GM12878 (cell line): Measurements from ENCODE around the gene DERA. TPM values are rescaled to one million over a fixed set of nuclear protein-coding genes. Genes with fewer than 3 reads are reported as not detected.
A peak's percentile ranks its signal among the peaks of the same experiment; 100 is the strongest.

Source experiments
- ATAC-seq: fragments of 200-7000 bp; cut with Tn5 transposase; 3 replicates; pipeline ENCODE4 v1.9.1; 2020; ENCODE audit warnings: mild to moderate bottlenecking, moderate library complexity
- BruUV-seq: library from RNA; stranded (reverse); fragments of 400-500 nt; replicated peaks from 2 replicates; lab custom pipeline; 2021; lab: Mats Ljungman, UMichigan
- CTCF ChIA-PET: fragments of 300-600 bp; sonication (Branson Sonifier 250); formaldehyde crosslinking; extraction: SDS; loops from one replicate; lab custom pipeline; 2021; ENCODE audit warnings: inconsistent platforms; lab: Yijun Ruan, JAX
- POLR2A ChIA-PET: fragments of 350-600 bp; formaldehyde crosslinking; extraction: SDS; loops from one replicate; lab custom pipeline; 2021; ENCODE audit warnings: inconsistent platforms; lab: Charles Lee
- RAD21 ChIA-PET: fragments of 300-600 bp; sonication (Branson Sonifier 250); formaldehyde crosslinking; loops from one replicate; lab custom pipeline; 2023; ENCODE audit warnings: antibody characterized with exemption; ENCODE audit not compliant: unreplicated experiment; lab: Charles Lee
- SMC1A ChIA-PET: fragments of 300-600 bp; sonication (Branson Sonifier 250); formaldehyde crosslinking; loops from one replicate; lab custom pipeline; 2023; ENCODE audit not compliant: unreplicated experiment, uncharacterized antibody; lab: Charles Lee
- DNase-seq: peaks from one replicate; pipeline ENCODE4 v3.0.0-alpha.2; 2011; ENCODE audit warnings: low read depth, low spot score
- FAIRE-seq: peaks from 3 replicates; lab custom pipeline; 2011; peaks lifted over from hg19 to GRCh38; lab: Jason Lieb, UNC
- H2AFZ ChIP-seq: 2 replicates; pipeline ENCODE4 v1.6.0; 2011; ENCODE audit warnings: low read depth, low read length, control low read depth; ENCODE audit not compliant: control insufficient read depth
- H3K27ac ChIP-seq: 2 replicates; pipeline ENCODE4 v1.5.1; 2011; ENCODE audit warnings: control low read depth; ENCODE audit not compliant: control insufficient read depth, insufficient read depth
- H3K27me3 ChIP-seq, 2 experiments: replicated peaks in 1 of 2; 2 replicates each; pipeline versions ENCODE4 v1.6.0 to v1.6.1; 2011; ENCODE audit warnings: low read length in 1 of 2; ENCODE audit not compliant: control insufficient read depth in 2 of 2, insufficient read depth in 2 of 2
- H3K36me3 ChIP-seq, 2 experiments: 2 replicates each; pipeline ENCODE4 v1.5.1; 2011; ENCODE audit warnings: low read length in 1 of 2; ENCODE audit not compliant: control insufficient read depth in 2 of 2, insufficient read depth in 2 of 2
- H3K4me1 ChIP-seq: 2 replicates; pipeline ENCODE4 v1.6.1; 2011; ENCODE audit warnings: mild to moderate bottlenecking, low read length, moderate library complexity, mixed read lengths; ENCODE audit not compliant: control insufficient read depth, insufficient read depth
- H3K4me2 ChIP-seq: 2 replicates; pipeline ENCODE4 v1.6.0; 2011; ENCODE audit warnings: control low read depth; ENCODE audit not compliant: control insufficient read depth, insufficient read depth
- H3K4me3 ChIP-seq: fragments of 200-600 bp; sonication (generic); 2 replicates; pipeline ENCODE4 v1.5.1; 2016
- H3K79me2 ChIP-seq: 2 replicates; pipeline ENCODE4 v1.6.0; 2011; ENCODE audit warnings: low read length; ENCODE audit not compliant: control insufficient read depth, insufficient read depth
- H3K9ac ChIP-seq: 2 replicates; pipeline ENCODE4 v1.8.0; 2011; ENCODE audit warnings: low read length, control low read depth, mixed read lengths; ENCODE audit not compliant: control insufficient read depth, insufficient read depth
- H3K9me3 ChIP-seq: replicated peaks from 3 replicates; pipeline ENCODE4 v1.5.1; 2011; ENCODE audit warnings: mild to moderate bottlenecking, low read length; ENCODE audit not compliant: control insufficient read depth, insufficient read depth
- H4K20me1 ChIP-seq: 2 replicates; pipeline ENCODE4 v1.6.0; 2011; ENCODE audit not compliant: control insufficient read depth, insufficient read depth
- DPF2 ChIP-seq: fragments of 450-650 bp; IDR thresholded peaks from 2 replicates; pipeline ENCODE4 v1.6.1; 2017; ENCODE audit warnings: mild to moderate bottlenecking
- EED ChIP-seq: sonication (generic); IDR thresholded peaks from 2 replicates; pipeline ENCODE4 v1.6.1; 2016; ENCODE audit warnings: antibody characterized with exemption, low read depth
- HSF1 ChIP-seq: fragments of 150-350 bp; IDR thresholded peaks from 2 replicates; pipeline ENCODE4 v1.6.1; 2014; ENCODE audit warnings: mild to moderate bottlenecking, low read depth, low read length
- LARP7 ChIP-seq: fragments of 450-650 bp; IDR thresholded peaks from 2 replicates; pipeline ENCODE4 v1.6.1; 2017; ENCODE audit warnings: mild to moderate bottlenecking
- MLLT1 ChIP-seq: fragments of 450-650 bp; IDR thresholded peaks from 2 replicates; pipeline ENCODE4 v1.6.1; 2016; ENCODE audit warnings: mild to moderate bottlenecking
- NR2F1 ChIP-seq: fragments of 450-650 bp; conservative IDR thresholded peaks from 2 replicates; pipeline ENCODE4 v1.6.1; 2017; ENCODE audit warnings: mild to moderate bottlenecking
- PBX3 ChIP-seq: IDR thresholded peaks from 2 replicates; pipeline ENCODE4 v1.6.1; 2011; ENCODE audit warnings: mild to moderate bottlenecking, low read depth, low read length, moderate library complexity; ENCODE audit not compliant: insufficient replicate concordance
- RBBP5 ChIP-seq: fragments of 200-600 bp; sonication (generic); conservative IDR thresholded peaks from 2 replicates; pipeline ENCODE4 v1.6.1; 2016
- SIX5 ChIP-seq: IDR thresholded peaks from 2 replicates; pipeline ENCODE4 v1.6.1; 2011; ENCODE audit warnings: mild to moderate bottlenecking, low read depth, low read length, moderate library complexity; ENCODE audit not compliant: severe bottlenecking
- TARDBP ChIP-seq: IDR thresholded peaks from 2 replicates; pipeline ENCODE4 v1.6.1; 2016; ENCODE audit warnings: borderline replicate concordance
- WRNIP1 ChIP-seq: IDR thresholded peaks from 2 replicates; pipeline ENCODE4 v1.6.1; 2011; ENCODE audit warnings: low read depth, low read length, improper control_type of control experiment, borderline replicate concordance
- ZNF217 ChIP-seq: fragments of 450-650 bp; IDR thresholded peaks from 2 replicates; pipeline ENCODE4 v1.6.1; 2017; ENCODE audit warnings: antibody characterized with exemption, mild to moderate bottlenecking
- ZNF24 ChIP-seq: fragments of 450-650 bp; IDR thresholded peaks from 2 replicates; pipeline ENCODE4 v1.6.1; 2017; ENCODE audit warnings: antibody characterized with exemption, mild to moderate bottlenecking
- ZNF592 ChIP-seq: fragments of 450-650 bp; IDR thresholded peaks from 2 replicates; pipeline ENCODE4 v1.6.1; 2017; ENCODE audit warnings: mild to moderate bottlenecking, moderate library complexity
- WGBS: methylation state at CpG from one replicate; pipeline ENCODE4 v1.1.6; 2016; ENCODE audit warnings: low lambda C conversion rate; ENCODE audit not compliant: insufficient replicate concordance, insufficient coverage; ENCODE audit errors: missing lambda C conversion rate; 5-methylcytosine and 5-hydroxymethylcytosine counted together
- in situ Hi-C: fragments of 300-500 bp; cut with MboI; formaldehyde crosslinking; loops from 9 replicates; pipeline ENCODE4 v1.14.3; 2018; ENCODE audit warnings: mixed read lengths
- intact Hi-C: fragments of 100-400 bp; cut with micrococcal nuclease; formaldehyde crosslinking; loops from one replicate; pipeline ENCODE4 v1.14.2; 2022; ENCODE audit not compliant: unreplicated experiment
- polyA plus RNA-seq, 11 experiments: library from polyadenylated mRNA; depleted of rRNA in 4 of 11; unstranded in 6 of 11; stranded (reverse) in 5 of 11; fragments of >200 nt; fragmentation: Nextera tagmentation in 4 of 11; fragmentation: Illumina TruSeq in 1 of 11; extraction: Ambion mirVana in 4 of 11; extraction: Trizol in 1 of 11; gene quantifications; 1 replicate in 1 of 11; 2 replicates in 10 of 11; pipeline versions ENCODE4 v1.2.1 to v1.2.3, GENCODE V29; 2011 to 2016; ENCODE audit warnings: inconsistent platforms in 2 of 11, missing spikeins in 2 of 11, low read depth in 1 of 11
- total RNA-seq, 4 experiments: library from RNA; depleted of rRNA in 3 of 4; stranded (reverse); fragments of >200 nt in 3 of 4; fragmentation: Illumina TruSeq in 1 of 4; extraction: Trizol in 1 of 4; gene quantifications; 2 replicates each; pipeline versions ENCODE4 v1.2.1 to v1.2.3, GENCODE V29; 2013 to 2021

DERA gene
- total and polyA plus RNA-seq, 10 of the 15 experiments (the other 5 are each of a cell fraction or from before 2014, with no cell fraction given): 34.9 to 97.1 (median 40.8) TPM

GRCh38 chr12:15863984-15864383, 47.1 kb upstream of the DERA start (continued):
- TF ChIP-seq PBX3 (no peak), ZNF217 (0 out of 2 replicates have a peak, but pooled peaks have one; percentile 28), EED (peak; percentile 53; the same call in 1 of the 2 replicates), DPF2 (peak; percentile 44; the same call in 1 of the 2 replicates), MLLT1 (peak; percentile 69), SIX5 (no peak)

- no peak overlapping the region for H3K27ac ChIP-seq
- ChIA-PET SMC1A (interaction anchor here (0.6 to 1.4 kb wide), 2 partner anchors 13 to 32 kb away, joined by 3 to 5 read pairs; no protein-coding TSS in a partner anchor), RAD21 (no interaction called here), CTCF (interaction anchor here (0.6 to 0.8 kb wide), 2 partner anchors 33 to 283 kb away, joined by 3 to 5 read pairs; no protein-coding TSS in a partner anchor), POLR2A (no interaction called here)
- 82% methylated on average over 3 of the region's 3 CpGs for WGBS
- H3K79me2 ChIP-seq: no peaks in the 10 kb centered on the region
- no peaks in the 10 kb centered on the region; the same call in 2 of the 3 replicates for H3K9me3 ChIP-seq
- no peaks in the 10 kb centered on the region for H3K27me3 ChIP-seq
- DNase-seq (no peak), ATAC-seq (no peak), FAIRE-seq (no peak)
- no peak overlapping the region for H3K9ac ChIP-seq
- H3K36me3 ChIP-seq: no peaks in the 10 kb centered on the region
- no peak overlapping the region for H3K4me3 ChIP-seq
- BruUV-seq: no TSS peak
- intact Hi-C loops: no loop called here
- no peaks in the 10 kb centered on the region for H3K4me1 ChIP-seq
- H2AFZ ChIP-seq: no peak overlapping the region
- in situ Hi-C loops: no loop called here
- H4K20me1 ChIP-seq: no peaks in the 10 kb centered on the region
- H3K4me2 ChIP-seq: no peak overlapping the region
- TF ChIP-seq WRNIP1: no peak
- no peak for TF ChIP-seq RBBP5
- TF ChIP-seq TARDBP: no peak
- no peak for TF ChIP-seq ZNF592
- TF ChIP-seq LARP7: no peak
- TF ChIP-seq PBX3: no peak
- TF ChIP-seq HSF1: no peak
- TF ChIP-seq ZNF24: no peak
- no peak for TF ChIP-seq NR2F1
Measured at GRCh38 chr12:15868186-15868585, 42.9 kb upstream of the DERA start.
